Endothelial cell of umbilical vein (primary cell): ENCODE measurements around the gene HMCN1.

ENCODE experiments used
- CTCF ChIP-seq, 2 donors: IDR thresholded peaks; 1 replicate in 1 of 2; 2 replicates in 1 of 2; pipeline ENCODE4 v1.5.1; 2011; ENCODE audit warnings: low read length in 2 of 2, mild to moderate bottlenecking in 2 of 2, moderate library complexity in 2 of 2, control low read depth in 1 of 2, inconsistent platforms in 1 of 2, low read depth in 1 of 2; ENCODE audit not compliant: insufficient read depth in 1 of 2; ENCODE audit errors: extremely low read depth in 1 of 2
- FOS ChIP-seq: IDR thresholded peaks from 2 replicates; pipeline ENCODE4 v1.6.1; 2011; ENCODE audit warnings: mild to moderate bottlenecking, low read length, moderate library complexity, borderline replicate concordance; ENCODE audit not compliant: insufficient read depth
- POLR2A ChIP-seq: IDR thresholded peaks from 2 replicates; pipeline ENCODE4 v1.6.1; 2012; ENCODE audit warnings: low read depth, mild to moderate bottlenecking, control low read depth, low read length
- POLR2AphosphoS5 ChIP-seq: IDR thresholded peaks from 2 replicates; pipeline ENCODE4 v1.6.1; 2012; ENCODE audit warnings: low read depth, mild to moderate bottlenecking, control low read depth, low read length, moderate library complexity; ENCODE audit not compliant: insufficient read depth

GRCh38 chr1:185693654-185694053, 40.5 kb upstream of the HMCN1 start:
- TF ChIP-seq CTCF (IDR thresholded peaks at IDR 0.05; ENCODE audit: extremely low read depth in 1 of 2, insufficient read depth in 1 of 2, low read depth in 1 of 2, low read length in 2 of 2) = no peak
- no peak for TF ChIP-seq POLR2A
- no peak for TF ChIP-seq FOS
- TF ChIP-seq POLR2AphosphoS5 = no peak
